NT2/D1 (cell line): Measurements from ENCODE around the gene PICALM.
A peak's percentile ranks its signal among the peaks of the same experiment; 100 is the strongest.

Experiments used
- DNase-seq: peaks from one replicate; pipeline ENCODE4 v3.0.0-alpha.2; 2011; ENCODE audit warnings: low read depth, low spot score
- H3K27me3 ChIP-seq: 2 replicates; pipeline ENCODE4 v1.6.0; 2011; ENCODE audit warnings: mild to moderate bottlenecking; ENCODE audit not compliant: insufficient read length, insufficient read depth
- H3K36me3 ChIP-seq: 2 replicates; pipeline ENCODE4 v1.6.1; 2011; ENCODE audit warnings: mild to moderate bottlenecking, low read length, mixed read lengths; ENCODE audit not compliant: insufficient read depth, insufficient read length
- H3K4me1 ChIP-seq: 2 replicates; pipeline ENCODE4 v1.5.1; 2011; ENCODE audit not compliant: insufficient read depth, insufficient read length
- H3K4me3 ChIP-seq: 2 replicates; pipeline ENCODE4 v1.5.1; 2011; ENCODE audit warnings: low read depth; ENCODE audit not compliant: insufficient read length
- H3K9ac ChIP-seq: 2 replicates; pipeline ENCODE4 v1.6.0; 2011; ENCODE audit warnings: low read depth; ENCODE audit not compliant: insufficient read length
- H3K9me3 ChIP-seq: 2 replicates; pipeline ENCODE4 v1.5.1; 2011; ENCODE audit warnings: mild to moderate bottlenecking, low read length; ENCODE audit not compliant: insufficient read depth
- SUZ12 ChIP-seq: IDR thresholded peaks from 2 replicates; pipeline ENCODE4 v1.6.1; 2011; ENCODE audit not compliant: insufficient read length, insufficient read depth; ENCODE audit errors: extremely low read depth
- YY1 ChIP-seq: IDR thresholded peaks from 2 replicates; pipeline ENCODE4 v1.6.1; 2011; ENCODE audit not compliant: insufficient read length, insufficient read depth
- ZNF274 ChIP-seq: IDR thresholded peaks from 2 replicates; pipeline ENCODE4 v1.6.1; 2011; ENCODE audit warnings: mild to moderate bottlenecking, low read depth, low read length

PICALM gene

GRCh38 chr11:85947431-85948272, 121.2 kb downstream of the PICALM start:
- Histone ChIP-seq H3K9me3 (no peaks in the 10 kb centered on the region), H3K4me3 (no peak overlapping the region), H3K4me1 (no peaks in the 10 kb centered on the region), H3K36me3 (no peaks in the 10 kb centered on the region), H3K27me3 (no peaks in the 10 kb centered on the region), H3K9ac (no peak overlapping the region)
- DNase-seq, result no peak
- TF ChIP-seq YY1 (no peak), SUZ12 (no peak), ZNF274 (no peak)

- no peaks in the 10 kb centered on the region for H3K36me3 ChIP-seq
- no peaks in the 10 kb centered on the region for H3K9me3 ChIP-seq
- H3K9ac ChIP-seq, result no peak overlapping the region
- H3K4me1 ChIP-seq, result no peaks in the 10 kb centered on the region
- TF ChIP-seq YY1 (no peak), SUZ12 (no peak), ZNF274 (no peak)
- no peak overlapping the region for H3K4me3 ChIP-seq
- DNase-seq, result no peak
- no peaks in the 10 kb centered on the region for H3K27me3 ChIP-seq
Observed at GRCh38 chr11:85946221-85946620, 122.7 kb downstream of the PICALM start.

GRCh38 chr11:85945788-85946187, 123.1 kb downstream of the PICALM start:
- no peaks in the 10 kb centered on the region for H3K9me3 ChIP-seq
- H3K36me3 ChIP-seq, result no peaks in the 10 kb centered on the region
- DNase-seq, result no peak
- H3K4me1 ChIP-seq, result no peaks in the 10 kb centered on the region
- no peak for TF ChIP-seq YY1
- no peak for TF ChIP-seq SUZ12
- no peak for TF ChIP-seq ZNF274
- H3K4me3 ChIP-seq, result no peak overlapping the region
- no peak overlapping the region for H3K9ac ChIP-seq
- no peaks in the 10 kb centered on the region for H3K27me3 ChIP-seq

- Histone ChIP-seq H3K9me3 (no peaks in the 10 kb centered on the region), H3K9ac (no peak overlapping the region), H3K4me3 (no peak overlapping the region), H3K4me1 (no peaks in the 10 kb centered on the region), H3K27me3 (no peaks in the 10 kb centered on the region), H3K36me3 (no peaks in the 10 kb centered on the region)
- no peak for DNase-seq
- TF ChIP-seq SUZ12 (no peak), YY1 (no peak), ZNF274 (no peak)
Observed at GRCh38 chr11:85945296-85945695, 123.6 kb downstream of the PICALM start.

- peak; percentile 28 for DNase-seq
- no peaks in the 10 kb centered on the region for H3K27me3 ChIP-seq
- TF ChIP-seq SUZ12, result no peak
- H3K36me3 ChIP-seq, result no peaks in the 10 kb centered on the region
- no peak overlapping the region for H3K4me3 ChIP-seq
- H3K9ac ChIP-seq, result no peak overlapping the region
- no peaks in the 10 kb centered on the region for H3K9me3 ChIP-seq
- no peaks in the 10 kb centered on the region for H3K4me1 ChIP-seq
Observed at GRCh38 chr11:85941380-85941973, 127.4 kb downstream of the PICALM start.

- Histone ChIP-seq H3K4me1 (no peaks in the 10 kb centered on the region), H3K9me3 (0 out of 2 replicates have a peak, but pooled peaks cover 6% of the 10 kb centered on the region), H3K4me3 (no peak overlapping the region), H3K36me3 (no peaks in the 10 kb centered on the region), H3K27me3 (no peaks in the 10 kb centered on the region), H3K9ac (no peak overlapping the region)
- TF ChIP-seq SUZ12 (no peak), YY1 (no peak), ZNF274 (no peak)
- no peak for DNase-seq
Observed at GRCh38 chr11:85939099-85940015, 129.5 kb downstream of the PICALM start.

- DNase-seq, result no peak
- Histone ChIP-seq H3K9me3 (0 out of 2 replicates have a peak, but pooled peaks cover 6% of the 10 kb centered on the region), H3K36me3 (no peaks in the 10 kb centered on the region), H3K4me3 (no peak overlapping the region), H3K9ac (no peak overlapping the region), H3K27me3 (no peaks in the 10 kb centered on the region), H3K4me1 (no peaks in the 10 kb centered on the region)
- no peak for TF ChIP-seq YY1
- no peak for TF ChIP-seq ZNF274
- TF ChIP-seq SUZ12, result no peak
Observed at GRCh38 chr11:85937835-85938234, 131.0 kb downstream of the PICALM start.
